ENCODE measurements around the gene VOPP1.

Gene VOPP1

DNA sequence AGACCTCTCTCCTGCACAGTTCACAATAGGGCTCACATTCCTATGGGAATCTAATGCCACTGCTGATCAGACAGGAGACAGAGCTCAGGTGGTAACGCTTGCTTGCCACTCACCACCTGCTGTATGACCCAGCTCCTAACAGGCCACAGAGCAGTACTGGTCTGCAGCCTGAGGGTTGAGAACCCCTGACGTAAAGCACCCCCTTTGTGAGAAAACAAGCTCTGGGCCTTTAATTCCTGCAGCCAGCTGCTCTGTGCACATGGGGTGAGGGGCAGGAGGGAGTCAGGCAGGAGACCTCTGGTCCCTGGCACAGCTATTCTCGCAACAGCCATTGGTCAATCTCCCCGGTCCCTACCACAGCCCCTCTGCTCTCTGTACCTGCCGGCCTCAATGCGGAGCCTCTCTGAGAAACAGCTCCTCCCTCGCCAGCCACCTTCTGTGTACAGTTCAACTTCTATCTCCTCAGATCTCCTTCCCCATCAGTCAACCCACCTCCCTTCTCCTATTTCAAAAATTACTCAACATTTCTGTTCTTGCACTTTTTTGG is 105.2 kb downstream of the VOPP1 start:
- H3K4me3 ChIP-seq (ENCODE audit: low read depth, low read length), result no peak overlapping the region
- TF ChIP-seq, protein P1, sequence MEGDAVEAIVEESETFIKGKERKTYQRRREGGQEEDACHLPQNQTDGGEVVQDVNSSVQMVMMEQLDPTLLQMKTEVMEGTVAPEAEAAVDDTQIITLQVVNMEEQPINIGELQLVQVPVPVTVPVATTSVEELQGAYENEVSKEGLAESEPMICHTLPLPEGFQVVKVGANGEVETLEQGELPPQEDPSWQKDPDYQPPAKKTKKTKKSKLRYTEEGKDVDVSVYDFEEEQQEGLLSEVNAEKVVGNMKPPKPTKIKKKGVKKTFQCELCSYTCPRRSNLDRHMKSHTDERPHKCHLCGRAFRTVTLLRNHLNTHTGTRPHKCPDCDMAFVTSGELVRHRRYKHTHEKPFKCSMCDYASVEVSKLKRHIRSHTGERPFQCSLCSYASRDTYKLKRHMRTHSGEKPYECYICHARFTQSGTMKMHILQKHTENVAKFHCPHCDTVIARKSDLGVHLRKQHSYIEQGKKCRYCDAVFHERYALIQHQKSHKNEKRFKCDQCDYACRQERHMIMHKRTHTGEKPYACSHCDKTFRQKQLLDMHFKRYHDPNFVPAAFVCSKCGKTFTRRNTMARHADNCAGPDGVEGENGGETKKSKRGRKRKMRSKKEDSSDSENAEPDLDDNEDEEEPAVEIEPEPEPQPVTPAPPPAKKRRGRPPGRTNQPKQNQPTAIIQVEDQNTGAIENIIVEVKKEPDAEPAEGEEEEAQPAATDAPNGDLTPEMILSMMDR (IDR thresholded peaks at IDR 0.05; ENCODE audit: borderline replicate concordance, insufficient read depth, low read depth, low read length), result no peak

DNA sequence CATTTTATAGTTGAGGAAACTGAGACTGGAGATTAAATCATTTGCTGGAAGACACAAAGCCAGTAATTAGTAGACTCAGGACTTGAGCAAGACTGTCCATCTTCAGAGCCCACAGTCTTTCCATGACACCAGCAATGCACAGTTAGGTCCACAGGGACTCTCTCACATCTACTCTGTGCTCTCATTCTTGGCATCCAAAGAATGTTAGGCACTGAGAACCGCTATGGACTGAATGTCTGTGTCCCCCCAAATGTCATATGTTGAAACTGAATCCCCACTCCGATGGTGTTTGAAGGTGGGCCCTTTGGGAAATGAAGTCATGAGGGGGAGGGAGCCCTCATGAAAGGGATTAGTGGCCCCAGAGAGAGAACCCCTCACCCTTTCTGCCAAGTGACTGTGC is 106.6 kb downstream of the VOPP1 start:
- TF ChIP-seq, protein P1 (IDR thresholded peaks at IDR 0.05; ENCODE audit: borderline replicate concordance, insufficient read depth, low read depth, low read length), result no peak
- H3K4me3 ChIP-seq (ENCODE audit: low read depth, low read length), result no peak overlapping the region

DNA sequence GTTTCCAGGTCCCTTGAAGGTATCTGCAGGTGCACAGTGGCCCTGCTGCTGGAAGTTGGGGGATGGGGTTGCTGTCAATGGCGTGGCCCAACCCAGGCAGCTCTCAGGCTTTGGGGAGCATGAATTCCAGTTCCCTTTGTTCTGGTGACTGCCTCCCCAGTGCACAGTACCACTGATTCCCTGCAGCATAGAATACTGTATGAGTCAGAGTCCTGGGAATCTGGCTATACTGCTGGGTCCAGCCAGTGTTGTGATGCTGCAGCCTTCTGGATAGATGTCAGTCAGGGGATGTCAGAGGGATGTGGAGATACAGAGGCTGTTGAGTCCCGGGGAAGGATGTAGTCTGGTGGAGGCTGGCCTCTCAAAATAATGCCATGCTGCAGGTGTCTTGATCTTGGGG is 107.9 kb downstream of the VOPP1 start:
- TF ChIP-seq, protein P1 (IDR thresholded peaks at IDR 0.05; ENCODE audit: borderline replicate concordance, insufficient read depth, low read depth, low read length), result no peak
- H3K4me3 ChIP-seq (ENCODE audit: low read depth, low read length), result no peak overlapping the region

DNA sequence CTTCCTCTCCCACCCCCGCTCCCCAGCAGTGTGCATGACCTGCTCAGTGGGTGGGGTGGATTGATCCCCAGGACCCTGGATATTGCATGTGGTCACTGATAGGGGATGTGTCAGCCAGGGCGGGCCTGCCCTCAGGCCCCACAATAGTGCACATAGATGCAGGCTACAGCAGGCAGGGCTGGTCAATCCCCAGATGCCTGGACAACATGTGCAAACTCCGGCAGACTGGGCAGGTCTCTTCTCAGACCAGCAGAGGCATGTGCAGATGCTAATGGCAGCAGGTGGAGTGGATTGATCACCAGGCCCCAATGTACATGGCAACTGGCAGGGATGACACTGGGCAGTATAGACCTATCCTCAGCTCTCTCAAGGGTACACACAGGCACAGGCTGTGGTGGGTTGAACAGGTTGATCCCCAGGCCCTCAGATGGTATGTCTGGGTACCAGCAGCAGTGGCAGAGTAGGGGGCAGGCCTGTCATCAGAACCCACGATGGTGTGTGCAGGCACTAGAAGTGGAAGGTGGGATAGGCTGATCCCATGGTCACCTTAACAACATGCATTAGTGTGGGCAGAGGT is 108.5 kb downstream of the VOPP1 start:
- H3K4me3 ChIP-seq (ENCODE audit: low read depth, low read length), result no peak overlapping the region
- TF ChIP-seq, protein P1 (IDR thresholded peaks at IDR 0.05; ENCODE audit: borderline replicate concordance, insufficient read depth, low read depth, low read length), result no peak

DNA sequence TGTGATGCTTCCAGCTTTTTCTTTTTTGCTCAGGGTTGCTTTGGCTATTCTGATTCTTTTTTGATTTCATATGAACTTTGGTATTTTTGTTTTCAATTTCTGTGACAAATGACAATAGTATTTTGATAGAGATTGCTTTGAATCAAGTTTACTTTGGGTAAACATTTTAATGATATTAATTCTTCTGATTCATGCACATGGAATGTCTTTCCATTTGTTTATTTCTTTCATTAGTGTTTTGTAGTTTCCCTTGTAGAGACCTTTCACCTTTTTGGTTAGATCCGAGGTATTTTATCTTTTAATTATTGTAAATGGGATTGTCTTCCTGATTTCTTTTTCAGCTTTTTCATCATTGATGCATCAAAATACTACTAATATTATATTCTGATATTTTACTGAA is 114.0 kb downstream of the VOPP1 start:
- H3K4me3 ChIP-seq (ENCODE audit: low read depth, low read length), result no peak overlapping the region
- TF ChIP-seq, protein P1 (IDR thresholded peaks at IDR 0.05; ENCODE audit: borderline replicate concordance, insufficient read depth, low read depth, low read length), result no peak

DNA sequence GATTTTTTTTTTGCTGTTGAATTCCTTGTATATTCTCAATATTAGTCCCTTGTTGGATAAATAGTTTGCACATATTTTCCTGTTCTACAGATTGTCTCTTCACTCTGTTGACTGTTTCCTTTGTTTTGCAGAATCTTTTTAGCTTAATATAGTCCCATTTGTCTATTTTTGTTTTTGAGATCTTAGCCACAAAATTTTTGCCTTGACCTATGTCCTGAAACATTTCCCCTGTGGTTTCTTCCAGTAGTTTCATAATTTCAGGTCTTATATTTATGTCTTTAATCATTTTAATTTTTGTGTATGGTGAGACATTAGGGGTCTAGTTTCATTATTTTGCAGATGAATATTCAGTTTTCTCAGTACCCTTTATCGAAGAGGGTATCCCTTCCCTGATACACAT is 114.5 kb downstream of the VOPP1 start:
- H3K4me3 ChIP-seq (ENCODE audit: low read depth, low read length), result no peak overlapping the region
- TF ChIP-seq, protein P1 (IDR thresholded peaks at IDR 0.05; ENCODE audit: borderline replicate concordance, insufficient read depth, low read depth, low read length), result no peak

DNA sequence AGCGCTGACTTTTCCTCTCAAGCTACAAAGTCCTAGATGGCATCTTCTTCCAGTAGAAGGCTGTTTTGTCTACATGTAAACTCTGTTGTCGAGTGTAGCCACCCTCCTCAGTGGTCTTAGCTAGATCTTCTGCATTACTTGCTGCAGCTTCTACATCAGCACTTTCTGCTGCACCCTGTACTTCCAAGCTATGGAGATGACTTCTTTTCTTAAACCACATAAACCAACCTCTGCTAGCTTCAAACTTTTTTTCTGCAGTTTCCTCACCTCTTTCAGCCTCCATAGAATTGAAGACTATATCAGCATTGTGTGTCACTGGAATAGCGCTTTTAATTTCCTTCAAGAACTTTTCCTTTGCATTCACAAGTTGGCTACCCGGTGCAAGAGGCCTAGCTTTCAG is 119.3 kb downstream of the VOPP1 start:
- no peak overlapping the region for H3K4me3 ChIP-seq (ENCODE audit: low read depth, low read length)
- TF ChIP-seq, protein P1 (IDR thresholded peaks at IDR 0.05; ENCODE audit: borderline replicate concordance, insufficient read depth, low read depth, low read length), result no peak
